ENCODE measurements around the gene CTNND1. TPM values are rescaled to one million over a fixed set of nuclear protein-coding genes. Genes with fewer than 3 reads are reported as not detected.
A peak's percentile ranks its signal among the peaks of the same experiment; 100 is the strongest.

Gene CTNND1
- total and polyA plus RNA-seq, 2 of the 8 experiments (the other 6 are each of a cell fraction or from before 2014, with no cell fraction given) = 91.9 to 164 TPM

DNA sequence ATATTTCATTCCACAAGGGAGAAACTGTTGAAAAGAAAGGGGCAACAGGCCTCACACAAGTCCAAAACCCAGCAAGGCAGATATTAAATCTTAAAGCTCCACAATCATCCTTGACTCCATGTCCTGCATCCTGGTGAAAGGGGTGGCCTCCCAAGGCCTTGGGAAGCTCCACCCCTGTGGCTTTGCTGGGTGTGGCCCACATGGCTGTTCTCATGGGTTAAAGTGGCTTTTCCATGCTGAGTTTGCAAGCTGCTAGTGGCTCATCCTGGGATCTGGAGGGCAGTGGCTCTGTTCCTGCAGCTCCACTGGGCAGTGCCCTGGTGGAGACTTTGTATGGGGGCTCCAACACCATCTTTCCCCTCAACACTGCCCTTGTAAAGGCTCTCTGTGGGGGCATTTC, 106.4 kb downstream of the CTNND1 start:
- Histone ChIP-seq H3K9me3 (ENCODE audit: insufficient read depth in 2 of 2, low read depth in 1 of 2, low read length in 1 of 2) (no peaks in the 10 kb centered on the region), H3K79me2 (ENCODE audit: control insufficient read depth in 1 of 2, insufficient read depth in 2 of 2, low read length in 2 of 2) (no peaks in the 10 kb centered on the region), H3K23ac (ENCODE audit: insufficient read length) (peak overlapping the region; percentile 77), H2AK5ac (ENCODE audit: low read depth, low read length) (peak overlapping the region; percentile 66; the same call in 1 of the 2 replicates), H2BK15ac (ENCODE audit: low read length) (0 out of 2 replicates have a peak overlapping the region, but pooled peaks have one; percentile 32), H3K23me2 (ENCODE audit: low read depth, low read length) (no peaks in the 10 kb centered on the region), H2BK5ac (ENCODE audit: low read depth, low read length) (peak overlapping the region; percentile 86; the same call in 1 of the 2 replicates), H2BK20ac (ENCODE audit: low read length) (peak overlapping the region; percentile 98), H3K4me1 (replicated peaks in 1 of 4; ENCODE audit: control insufficient read depth in 3 of 4, insufficient read depth in 4 of 4, low read length in 3 of 4) (peaks cover 7 to 14% (median 10%) of the 10 kb centered on the region in 4 experiments; a peak in 6 of 7 replicates), H3K18ac (ENCODE audit: extremely low read depth, low read length) (peak overlapping the region; percentile 76), H3K4me2 (ENCODE audit: insufficient read depth in 1 of 2, low read depth in 2 of 2, low read length in 2 of 2) (peak overlapping the region; percentile 7 to 36; a peak in 1 of 4 replicates), H3K79me1 (ENCODE audit: low read depth, low read length) (no peaks in the 10 kb centered on the region), H2BK12ac (ENCODE audit: low read depth, low read length) (peak overlapping the region; percentile 88; the same call in 1 of the 2 replicates), H3K14ac (ENCODE audit: insufficient read length) (no peak overlapping the region), H3K9ac (replicated peaks in 1 of 4; ENCODE audit: extremely low read depth in 1 of 4, low read depth in 3 of 4, low read length in 3 of 4) (no peak overlapping the region), H3K27me3 (replicated peaks in 1 of 4; ENCODE audit: control insufficient read depth in 3 of 4, extremely low read depth in 1 of 4, insufficient read depth in 3 of 4, low read length in 3 of 4) (no peaks in the 10 kb centered on the region; a peak in 1 of 7 replicates), H3K27ac (ENCODE audit: low read depth, low read length) (no peak overlapping the region), H2AFZ (ENCODE audit: low read length) (no peak overlapping the region), H3K36me3 (ENCODE audit: control insufficient read depth in 2 of 4, insufficient read depth in 4 of 4, low read length in 3 of 4) (no peaks in the 10 kb centered on the region), H4K91ac (replicated peaks; ENCODE audit: insufficient read length, low read length) (peak overlapping the region; percentile 18), H4K20me1 (replicated peaks in 1 of 2; ENCODE audit: control insufficient read depth in 1 of 2, insufficient read depth in 2 of 2, low read length in 2 of 2) (no peaks in the 10 kb centered on the region), H3K4ac (replicated peaks; ENCODE audit: insufficient read length, low read depth, low read length) (peak overlapping the region; percentile 12), H3K4me3 (ENCODE audit: extremely low read depth in 1 of 4, insufficient read depth in 2 of 4, low read depth in 3 of 4, low read length in 4 of 4) (peak overlapping the region in 1 of 4 experiments; percentile 7; a peak in 1 of 8 replicates), H3K56ac (replicated peaks; ENCODE audit: insufficient read length, low read depth, low read length) (no peak overlapping the region), H4K8ac (ENCODE audit: extremely low read depth, insufficient read depth, low read length) (peak overlapping the region; percentile 83; the same call in 1 of the 2 replicates), H2BK120ac (replicated peaks; ENCODE audit: low read depth, low read length) (peak overlapping the region; percentile 98), H4K5ac (ENCODE audit: insufficient read length, low read depth, low read length) (no peak overlapping the region)
- FAIRE-seq (no peak), DNase-seq (ENCODE audit: low read depth in 1 of 2, low spot score in 2 of 2) (no peak)
- POLR2A ChIA-PET (ENCODE audit: partially characterized antibody) = interaction anchor here (0.6 to 1.4 kb wide), 9 partner anchors 10 to 710 kb away, joined by 3 to 6 read pairs (median 3); partner anchors contain the start of gene SELENOH
- TF ChIP-seq JUND (IDR thresholded peaks at IDR 0.05; ENCODE audit: low read length) = no peak
- no peak for TF ChIP-seq GABPA (IDR thresholded peaks at IDR 0.05; ENCODE audit: borderline replicate concordance, insufficient read depth, low read length)
- no peak for TF ChIP-seq TEAD4 (IDR thresholded peaks at IDR 0.05; ENCODE audit: low read depth, low read length)
- TF ChIP-seq, protein P1, sequence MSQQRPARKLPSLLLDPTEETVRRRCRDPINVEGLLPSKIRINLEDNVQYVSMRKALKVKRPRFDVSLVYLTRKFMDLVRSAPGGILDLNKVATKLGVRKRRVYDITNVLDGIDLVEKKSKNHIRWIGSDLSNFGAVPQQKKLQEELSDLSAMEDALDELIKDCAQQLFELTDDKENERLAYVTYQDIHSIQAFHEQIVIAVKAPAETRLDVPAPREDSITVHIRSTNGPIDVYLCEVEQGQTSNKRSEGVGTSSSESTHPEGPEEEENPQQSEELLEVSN (IDR thresholded peaks at IDR 0.05) = no peak
- no peak for TF ChIP-seq RAD21 (IDR thresholded peaks at IDR 0.05 in 1 of 2, conservative IDR thresholded peaks at IDR 0.05 in 1 of 2; ENCODE audit: low read depth in 2 of 2, low read length in 2 of 2)
- no peak for TF ChIP-seq RNF2 (IDR thresholded peaks at IDR 0.05; ENCODE audit: borderline replicate concordance, low read depth, low read length, missing control alignments, poor library complexity, severe bottlenecking)
- TF ChIP-seq NANOG (IDR thresholded peaks at IDR 0.05; ENCODE audit: insufficient read depth, low read depth, low read length, poor library complexity, severe bottlenecking) = no peak
- TF ChIP-seq, protein P2, sequence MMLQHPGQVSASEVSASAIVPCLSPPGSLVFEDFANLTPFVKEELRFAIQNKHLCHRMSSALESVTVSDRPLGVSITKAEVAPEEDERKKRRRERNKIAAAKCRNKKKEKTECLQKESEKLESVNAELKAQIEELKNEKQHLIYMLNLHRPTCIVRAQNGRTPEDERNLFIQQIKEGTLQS (IDR thresholded peaks at IDR 0.05; ENCODE audit: insufficient read depth, low read depth, low read length) = no peak
- no peak for TF ChIP-seq SP1 (IDR thresholded peaks at IDR 0.05; ENCODE audit: low read depth, low read length)
- no peak for TF ChIP-seq EP300 (IDR thresholded peaks at IDR 0.05; ENCODE audit: borderline replicate concordance in 1 of 2, low read depth in 2 of 2, low read length in 2 of 2)
- CTCF ChIA-PET (ENCODE audit: partially characterized antibody) = interaction anchor here (1.2 to 1.5 kb wide), 2 partner anchors 192 to 656 kb away, joined by 3 to 6 read pairs; no protein-coding TSS in a partner anchor
